ENCODE results near the gene ZNF335.

ZNF335 gene

DNA sequence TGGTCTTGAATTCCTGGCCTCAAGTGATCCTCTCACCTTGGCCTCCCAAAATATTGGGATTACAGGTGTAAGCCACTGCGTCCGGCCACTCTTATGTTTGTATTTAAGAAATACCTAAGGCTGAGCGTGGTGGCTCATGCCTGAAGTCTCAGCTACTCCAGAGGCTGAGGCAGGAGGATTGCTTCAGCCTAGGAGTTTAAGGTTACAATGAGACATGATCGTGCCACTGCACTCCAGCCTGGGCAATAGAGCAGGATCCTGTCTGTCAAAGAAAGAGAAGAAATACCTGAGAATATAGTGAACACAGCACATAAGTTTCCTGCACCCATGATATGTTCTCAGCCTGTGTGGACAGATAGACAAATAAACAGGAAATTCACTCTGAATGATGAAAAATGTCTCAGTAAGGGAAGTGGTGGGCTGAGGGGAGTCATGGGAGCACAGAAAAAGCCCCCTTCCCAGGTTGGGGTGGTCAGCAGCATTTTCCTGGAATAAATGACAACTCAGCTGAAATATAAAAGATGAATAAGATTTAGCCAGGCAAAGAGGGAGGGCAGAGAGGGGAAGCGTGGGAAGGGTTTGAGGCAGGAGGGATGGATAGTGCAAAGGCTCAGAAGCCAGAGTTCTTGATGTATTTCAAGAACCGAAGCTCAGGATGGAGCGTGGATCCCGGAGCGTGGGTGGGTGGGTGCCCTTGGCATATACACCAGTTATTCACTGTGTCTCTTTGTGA is 22.9 kb upstream of the ZNF335 start:
- no peak for TF ChIP-seq RAD21 (IDR thresholded peaks at IDR 0.05; ENCODE audit: low read depth)
- no peak for TF ChIP-seq YY1 (IDR thresholded peaks at IDR 0.05; ENCODE audit: low read depth)
- no peak for TF ChIP-seq TCF12 (IDR thresholded peaks at IDR 0.05; ENCODE audit: low read depth)
- TF ChIP-seq ZBTB7A (IDR thresholded peaks at IDR 0.05; ENCODE audit: low read depth): no peak
- no peak for TF ChIP-seq CREB1 (IDR thresholded peaks at IDR 0.05; ENCODE audit: low read depth)
- no peak for TF ChIP-seq NFIC (IDR thresholded peaks at IDR 0.05)
- TF ChIP-seq FOXM1 (IDR thresholded peaks at IDR 0.05; ENCODE audit: borderline replicate concordance, low read depth): no peak
- TF ChIP-seq EP300 (IDR thresholded peaks at IDR 0.05; ENCODE audit: borderline replicate concordance): no peak
- no peak for TF ChIP-seq TEAD4 (IDR thresholded peaks at IDR 0.05)
- no peak for TF ChIP-seq TAF1 (IDR thresholded peaks at IDR 0.05; ENCODE audit: low read depth)
- TF ChIP-seq CEBPB (IDR thresholded peaks at IDR 0.05): no peak
- TF ChIP-seq, protein P1, sequence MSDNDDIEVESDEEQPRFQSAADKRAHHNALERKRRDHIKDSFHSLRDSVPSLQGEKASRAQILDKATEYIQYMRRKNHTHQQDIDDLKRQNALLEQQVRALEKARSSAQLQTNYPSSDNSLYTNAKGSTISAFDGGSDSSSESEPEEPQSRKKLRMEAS (IDR thresholded peaks at IDR 0.05): no peak
- TF ChIP-seq, protein P2, sequence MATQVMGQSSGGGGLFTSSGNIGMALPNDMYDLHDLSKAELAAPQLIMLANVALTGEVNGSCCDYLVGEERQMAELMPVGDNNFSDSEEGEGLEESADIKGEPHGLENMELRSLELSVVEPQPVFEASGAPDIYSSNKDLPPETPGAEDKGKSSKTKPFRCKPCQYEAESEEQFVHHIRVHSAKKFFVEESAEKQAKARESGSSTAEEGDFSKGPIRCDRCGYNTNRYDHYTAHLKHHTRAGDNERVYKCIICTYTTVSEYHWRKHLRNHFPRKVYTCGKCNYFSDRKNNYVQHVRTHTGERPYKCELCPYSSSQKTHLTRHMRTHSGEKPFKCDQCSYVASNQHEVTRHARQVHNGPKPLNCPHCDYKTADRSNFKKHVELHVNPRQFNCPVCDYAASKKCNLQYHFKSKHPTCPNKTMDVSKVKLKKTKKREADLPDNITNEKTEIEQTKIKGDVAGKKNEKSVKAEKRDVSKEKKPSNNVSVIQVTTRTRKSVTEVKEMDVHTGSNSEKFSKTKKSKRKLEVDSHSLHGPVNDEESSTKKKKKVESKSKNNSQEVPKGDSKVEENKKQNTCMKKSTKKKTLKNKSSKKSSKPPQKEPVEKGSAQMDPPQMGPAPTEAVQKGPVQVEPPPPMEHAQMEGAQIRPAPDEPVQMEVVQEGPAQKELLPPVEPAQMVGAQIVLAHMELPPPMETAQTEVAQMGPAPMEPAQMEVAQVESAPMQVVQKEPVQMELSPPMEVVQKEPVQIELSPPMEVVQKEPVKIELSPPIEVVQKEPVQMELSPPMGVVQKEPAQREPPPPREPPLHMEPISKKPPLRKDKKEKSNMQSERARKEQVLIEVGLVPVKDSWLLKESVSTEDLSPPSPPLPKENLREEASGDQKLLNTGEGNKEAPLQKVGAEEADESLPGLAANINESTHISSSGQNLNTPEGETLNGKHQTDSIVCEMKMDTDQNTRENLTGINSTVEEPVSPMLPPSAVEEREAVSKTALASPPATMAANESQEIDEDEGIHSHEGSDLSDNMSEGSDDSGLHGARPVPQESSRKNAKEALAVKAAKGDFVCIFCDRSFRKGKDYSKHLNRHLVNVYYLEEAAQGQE (IDR thresholded peaks at IDR 0.05; ENCODE audit: low read depth): no peak
- TF ChIP-seq, protein P3, sequence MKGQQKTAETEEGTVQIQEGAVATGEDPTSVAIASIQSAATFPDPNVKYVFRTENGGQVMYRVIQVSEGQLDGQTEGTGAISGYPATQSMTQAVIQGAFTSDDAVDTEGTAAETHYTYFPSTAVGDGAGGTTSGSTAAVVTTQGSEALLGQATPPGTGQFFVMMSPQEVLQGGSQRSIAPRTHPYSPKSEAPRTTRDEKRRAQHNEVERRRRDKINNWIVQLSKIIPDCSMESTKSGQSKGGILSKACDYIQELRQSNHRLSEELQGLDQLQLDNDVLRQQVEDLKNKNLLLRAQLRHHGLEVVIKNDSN (IDR thresholded peaks at IDR 0.05): no peak
- TF ChIP-seq EGR1 (IDR thresholded peaks at IDR 0.05): no peak

DNA sequence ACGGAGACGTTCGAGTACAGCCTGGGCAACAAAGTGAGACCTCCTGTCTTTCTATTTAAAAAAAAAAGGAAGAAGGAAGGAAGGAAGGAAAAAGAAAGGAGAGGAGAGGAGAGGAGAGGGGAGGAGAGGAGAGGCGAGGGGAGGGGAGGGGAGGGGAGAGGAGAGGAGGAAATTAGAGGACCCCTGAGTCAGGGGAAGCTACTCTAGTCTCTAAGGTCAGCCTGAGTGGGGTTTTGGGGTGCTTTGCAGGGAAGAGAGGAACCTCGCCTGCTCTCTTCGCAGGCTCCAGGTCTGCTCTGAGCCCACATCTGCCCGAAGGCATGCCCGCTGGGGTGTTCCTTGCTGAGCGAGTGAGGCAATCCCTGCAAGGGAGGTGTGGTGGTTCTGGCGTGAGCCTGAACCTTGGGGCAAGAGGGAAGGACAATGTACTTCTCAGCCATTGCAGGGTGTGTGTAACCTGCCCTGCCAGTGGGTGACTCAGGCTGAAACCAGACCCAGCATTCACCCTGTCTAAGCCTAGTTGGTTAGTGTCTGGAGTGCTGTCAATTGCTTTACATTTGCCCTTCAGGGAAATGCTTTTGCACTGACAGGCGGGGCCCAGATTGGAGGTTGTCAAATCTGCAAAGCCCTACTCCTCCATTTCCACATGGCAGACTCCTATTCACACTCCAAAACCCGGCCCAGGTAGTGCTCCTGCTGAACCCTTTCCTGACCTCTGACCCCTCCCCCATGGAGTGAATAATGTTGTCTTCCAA is 21.4 kb upstream of the ZNF335 start:
- TF ChIP-seq TEAD4 (IDR thresholded peaks at IDR 0.05): no peak
- TF ChIP-seq TCF12 (IDR thresholded peaks at IDR 0.05; ENCODE audit: low read depth): peak; percentile 30; the same call in 1 of the 2 replicates
- no peak for TF ChIP-seq RAD21 (IDR thresholded peaks at IDR 0.05; ENCODE audit: low read depth)
- TF ChIP-seq, protein P1 (IDR thresholded peaks at IDR 0.05): peak; percentile 36; the same call in 1 of the 2 replicates
- TF ChIP-seq EP300 (IDR thresholded peaks at IDR 0.05; ENCODE audit: borderline replicate concordance): peak; percentile 36; the same call in 1 of the 2 replicates
- TF ChIP-seq YY1 (IDR thresholded peaks at IDR 0.05; ENCODE audit: low read depth): peak; percentile 61; the same call in 1 of the 2 replicates
- peak; percentile 85 for TF ChIP-seq CEBPB (IDR thresholded peaks at IDR 0.05)
- TF ChIP-seq, protein P3 (IDR thresholded peaks at IDR 0.05): no peak
- no peak for TF ChIP-seq NFIC (IDR thresholded peaks at IDR 0.05)
- TF ChIP-seq CREB1 (IDR thresholded peaks at IDR 0.05; ENCODE audit: low read depth): no peak

DNA sequence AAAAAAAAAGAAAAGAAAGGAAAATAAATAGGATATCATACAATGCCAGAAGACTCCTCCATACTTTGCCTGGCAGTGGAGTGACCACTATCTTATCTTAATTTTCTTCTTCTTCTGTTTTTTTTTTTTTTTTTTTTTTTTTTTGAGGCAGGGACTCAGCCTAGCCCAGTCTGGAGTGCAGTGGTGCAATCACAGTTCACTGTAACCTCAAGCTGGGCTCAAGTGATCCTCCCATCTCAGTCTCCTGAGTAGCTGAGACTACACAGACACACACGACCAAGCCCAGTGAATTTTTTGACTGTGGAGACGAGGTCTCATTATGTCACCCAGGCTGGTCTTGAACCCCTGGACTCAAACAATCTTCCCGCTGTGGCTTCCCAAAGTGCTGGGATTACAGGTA is 19.6 kb upstream of the ZNF335 start:
- no peak for TF ChIP-seq ZBTB7A (IDR thresholded peaks at IDR 0.05; ENCODE audit: low read depth)
- TF ChIP-seq NFIC (IDR thresholded peaks at IDR 0.05): no peak
- no peak for TF ChIP-seq TAF1 (IDR thresholded peaks at IDR 0.05; ENCODE audit: low read depth)
- TF ChIP-seq CEBPB (IDR thresholded peaks at IDR 0.05): no peak
- TF ChIP-seq, protein P1 (IDR thresholded peaks at IDR 0.05): no peak
- TF ChIP-seq EP300 (IDR thresholded peaks at IDR 0.05; ENCODE audit: borderline replicate concordance): no peak
- TF ChIP-seq TEAD4 (IDR thresholded peaks at IDR 0.05): no peak
- TF ChIP-seq, protein P3 (IDR thresholded peaks at IDR 0.05): no peak
- TF ChIP-seq FOXM1 (IDR thresholded peaks at IDR 0.05; ENCODE audit: borderline replicate concordance, low read depth): no peak
- TF ChIP-seq YY1 (IDR thresholded peaks at IDR 0.05; ENCODE audit: low read depth): no peak
- TF ChIP-seq RAD21 (IDR thresholded peaks at IDR 0.05; ENCODE audit: low read depth): no peak
- no peak for TF ChIP-seq EGR1 (IDR thresholded peaks at IDR 0.05)
- TF ChIP-seq CREB1 (IDR thresholded peaks at IDR 0.05; ENCODE audit: low read depth): no peak
- no peak for TF ChIP-seq TCF12 (IDR thresholded peaks at IDR 0.05; ENCODE audit: low read depth)
- TF ChIP-seq, protein P2 (IDR thresholded peaks at IDR 0.05; ENCODE audit: low read depth): no peak

DNA sequence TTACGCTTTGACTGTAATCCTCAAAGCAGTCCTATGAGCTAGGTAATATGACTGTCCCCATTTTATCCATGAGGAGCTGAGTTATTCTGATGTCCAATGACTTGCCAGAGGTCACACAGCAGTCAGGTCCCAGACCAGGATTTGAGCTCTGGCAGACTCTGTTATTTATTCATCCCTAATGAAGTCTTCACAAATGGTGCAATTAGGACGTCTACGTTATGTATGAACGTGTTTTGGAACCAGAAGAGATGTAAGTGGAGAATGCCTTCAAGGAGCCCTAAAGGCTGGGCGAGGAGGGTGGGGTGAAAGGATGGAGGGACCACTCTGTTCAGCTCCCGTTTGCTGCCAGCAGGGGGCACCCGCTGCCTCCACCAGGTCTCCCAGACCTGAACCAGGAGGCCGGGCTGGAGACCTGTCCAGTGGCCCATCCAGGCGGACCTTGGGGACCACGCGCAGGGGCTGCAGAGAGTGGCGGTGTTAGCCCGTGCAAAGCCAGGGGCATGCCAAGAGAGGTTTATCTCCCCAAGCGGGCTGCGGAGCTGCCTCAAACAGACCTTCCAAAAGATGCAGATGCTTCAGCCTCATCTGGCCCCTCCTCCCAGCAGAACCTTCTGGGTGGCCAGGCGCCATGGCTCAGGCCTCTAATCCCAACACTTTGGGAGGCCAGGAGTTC is 15.2 kb upstream of the ZNF335 start:
- peak; percentile 59; the same call in 1 of the 2 replicates for TF ChIP-seq ZBTB7A (IDR thresholded peaks at IDR 0.05; ENCODE audit: low read depth)
- no peak for TF ChIP-seq YY1 (IDR thresholded peaks at IDR 0.05; ENCODE audit: low read depth)
- TF ChIP-seq EP300 (IDR thresholded peaks at IDR 0.05; ENCODE audit: borderline replicate concordance): no peak
- TF ChIP-seq RAD21 (IDR thresholded peaks at IDR 0.05; ENCODE audit: low read depth): peak; percentile 80

Measured in Ishikawa (cell line).